Measurements from ENCODE around the gene SNTB2. TPM values are rescaled to one million over a fixed set of nuclear protein-coding genes. Genes with fewer than 3 reads are reported as not detected.

The SNTB2 gene
- total RNA-seq, 1 experiment from 2014 or later = 20.2 TPM

DNA sequence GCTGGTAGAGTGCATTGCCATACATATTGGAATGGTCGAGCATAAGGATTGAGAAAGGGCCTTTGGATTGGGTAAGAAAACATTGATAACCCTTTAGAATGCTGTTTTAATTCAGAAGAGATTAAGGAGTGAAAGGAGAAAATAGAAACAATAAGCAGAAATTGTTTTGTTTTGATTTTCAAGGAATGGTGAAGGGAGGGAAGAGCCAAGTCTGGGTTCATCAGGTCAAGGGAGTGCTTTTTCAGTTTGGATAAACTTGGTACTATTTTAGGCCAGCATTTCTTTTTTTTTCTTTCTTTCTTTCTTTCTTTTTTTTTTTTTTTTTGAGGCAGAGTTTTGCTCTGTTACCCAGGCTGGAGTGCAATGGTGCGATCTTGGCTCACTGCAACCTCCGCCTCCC is 50.3 kb downstream of the SNTB2 start:
- Histone ChIP-seq H3K79me1 (ENCODE audit: insufficient read depth, low read depth, low read length, poor library complexity, severe bottlenecking) (no peaks in the 10 kb centered on the region), H3K79me2 (ENCODE audit: insufficient read depth, low read length) (no peaks in the 10 kb centered on the region), H4K20me1 (ENCODE audit: control insufficient read depth, insufficient read depth, insufficient read length) (no peaks in the 10 kb centered on the region), H2BK120ac (ENCODE audit: low read depth, low read length, poor library complexity, severe bottlenecking) (no peak overlapping the region), H3K4me1 (ENCODE audit: insufficient read depth, low read length) (no peaks in the 10 kb centered on the region), H2BK5ac (ENCODE audit: insufficient read length, low read length) (no peak overlapping the region), H2BK20ac (ENCODE audit: low read depth, low read length, poor library complexity, severe bottlenecking) (no peak overlapping the region), H3K4me2 (ENCODE audit: insufficient read depth, insufficient read length, low read length) (no peak overlapping the region), H3K23me2 (ENCODE audit: insufficient read length, low read depth, low read length, poor library complexity, severe bottlenecking) (no peaks in the 10 kb centered on the region), H3K18ac (ENCODE audit: insufficient read length, low read depth, low read length) (no peak overlapping the region), H4K8ac (replicated peaks; ENCODE audit: insufficient read length, low read depth, low read length) (no peak overlapping the region), H4K5ac (ENCODE audit: insufficient read length, low read depth, low read length) (no peak overlapping the region), H3K56ac (ENCODE audit: insufficient read length, low read depth, low read length) (no peak overlapping the region), H4K91ac (ENCODE audit: insufficient read length, low read depth, low read length) (no peak overlapping the region), H2AK5ac (ENCODE audit: insufficient read length, low read length) (no peak overlapping the region), H3K9me3 (ENCODE audit: control insufficient read depth, low read depth, low read length) (no peaks in the 10 kb centered on the region), H3K23ac (ENCODE audit: insufficient read length, low read depth, low read length) (no peak overlapping the region), H3T11ph (ENCODE audit: low read length) (no peak overlapping the region), H3K27ac (ENCODE audit: insufficient read length, low read depth, low read length) (no peak overlapping the region), H2BK12ac (ENCODE audit: insufficient read length, low read depth, low read length) (no peak overlapping the region), H3K9ac (ENCODE audit: extremely low read depth, insufficient read length, low read length) (no peak overlapping the region), H2AFZ (ENCODE audit: low read length) (no peak overlapping the region), H2BK15ac (ENCODE audit: low read depth, low read length) (no peak overlapping the region), H3K27me3 (ENCODE audit: insufficient read depth, low read length) (no peaks in the 10 kb centered on the region), H3K4ac (ENCODE audit: low read depth, low read length) (no peak overlapping the region), H3K14ac (ENCODE audit: insufficient read depth, low read length) (no peak overlapping the region)
- Mint-ChIP-seq H3K9me3 (no peaks in the 10 kb centered on the region), H3K4me1 (no peaks in the 10 kb centered on the region), H3K27me3 (ENCODE audit: low read depth) (no peaks in the 10 kb centered on the region), H3K4me3 (no peak overlapping the region), H3K27ac (no peak overlapping the region), H3K36me3 (ENCODE audit: insufficient read depth in 1 of 3, low read depth in 3 of 3) (peaks cover 0 to 2% (median 0%) of the 10 kb centered on the region in 3 experiments; a peak in 3 of 7 replicates)
- no peak for DNase-seq
- no CpG with 5 or more reads among the region's 3 CpGs for WGBS (ENCODE audit: extremely low coverage, insufficient read length, low lambda C conversion rate)
- TF ChIP-seq, protein P1, sequence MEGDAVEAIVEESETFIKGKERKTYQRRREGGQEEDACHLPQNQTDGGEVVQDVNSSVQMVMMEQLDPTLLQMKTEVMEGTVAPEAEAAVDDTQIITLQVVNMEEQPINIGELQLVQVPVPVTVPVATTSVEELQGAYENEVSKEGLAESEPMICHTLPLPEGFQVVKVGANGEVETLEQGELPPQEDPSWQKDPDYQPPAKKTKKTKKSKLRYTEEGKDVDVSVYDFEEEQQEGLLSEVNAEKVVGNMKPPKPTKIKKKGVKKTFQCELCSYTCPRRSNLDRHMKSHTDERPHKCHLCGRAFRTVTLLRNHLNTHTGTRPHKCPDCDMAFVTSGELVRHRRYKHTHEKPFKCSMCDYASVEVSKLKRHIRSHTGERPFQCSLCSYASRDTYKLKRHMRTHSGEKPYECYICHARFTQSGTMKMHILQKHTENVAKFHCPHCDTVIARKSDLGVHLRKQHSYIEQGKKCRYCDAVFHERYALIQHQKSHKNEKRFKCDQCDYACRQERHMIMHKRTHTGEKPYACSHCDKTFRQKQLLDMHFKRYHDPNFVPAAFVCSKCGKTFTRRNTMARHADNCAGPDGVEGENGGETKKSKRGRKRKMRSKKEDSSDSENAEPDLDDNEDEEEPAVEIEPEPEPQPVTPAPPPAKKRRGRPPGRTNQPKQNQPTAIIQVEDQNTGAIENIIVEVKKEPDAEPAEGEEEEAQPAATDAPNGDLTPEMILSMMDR (conservative IDR thresholded peaks at IDR 0.05) = no peak
